ENCODE data around the gene RTN4R. TPM values are rescaled to one million over a fixed set of nuclear protein-coding genes. Genes with fewer than 3 reads are reported as not detected.

The RTN4R gene
- total and polyA plus RNA-seq, 2 of the 8 experiments (the other 6 are each of a cell fraction or from before 2014, with no cell fraction given) = 21.8 to 41.3 TPM

DNA sequence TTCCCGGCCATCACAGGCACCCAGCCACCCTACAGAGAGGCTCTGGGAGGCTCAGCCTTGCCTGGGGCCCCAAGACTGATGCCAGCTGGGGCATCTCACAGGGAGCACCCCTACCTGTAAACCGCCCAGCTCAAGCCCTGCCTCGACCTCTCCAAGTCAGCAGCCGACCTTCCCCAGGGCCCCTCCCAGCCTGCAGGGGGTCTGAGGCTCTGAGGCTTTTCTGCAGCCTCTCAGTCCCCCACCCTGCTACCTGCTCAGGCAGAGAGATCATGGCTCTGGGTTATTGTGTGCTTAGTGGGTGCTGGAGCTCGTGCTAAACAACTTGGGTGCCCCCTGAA is 23.1 kb upstream of the RTN4R start (continued):
- no peak for TF ChIP-seq CHD7 (IDR thresholded peaks at IDR 0.05; ENCODE audit: insufficient replicate concordance, low read length)
- no peak for TF ChIP-seq SAP30 (IDR thresholded peaks at IDR 0.05; ENCODE audit: insufficient read depth, insufficient replicate concordance, low read length)
- no peak for TF ChIP-seq EZH2 (IDR thresholded peaks at IDR 0.05; ENCODE audit: low read depth, low read length, severe bottlenecking)
- TF ChIP-seq BCL11A (IDR thresholded peaks at IDR 0.05; ENCODE audit: low read depth in 2 of 2, low read length in 2 of 2) = no peak
- TF ChIP-seq ZNF274 (IDR thresholded peaks at IDR 0.05; ENCODE audit: borderline replicate concordance, extremely low read depth, low read length) = no peak
- TF ChIP-seq ASH2L (IDR thresholded peaks at IDR 0.05; ENCODE audit: low read length) = no peak
- TF ChIP-seq CREB1 (IDR thresholded peaks at IDR 0.05) = no peak
- no peak for TF ChIP-seq SUZ12 (IDR thresholded peaks at IDR 0.05; ENCODE audit: low read length)

All from H1 (cell line).